GM19324 (cell line): Measurements from ENCODE around the gene AP4S1.

Experiments
- ATAC-seq: cut with Tn5 transposase; IDR thresholded peaks from one replicate; pipeline ENCODE4 v1.9.1; 2021; ENCODE audit warnings: mild to moderate bottlenecking, moderate library complexity; ENCODE audit not compliant: unreplicated experiment, low FRiP score

AP4S1 gene

GRCh38 chr14:31126680-31127079 lies 101.2 kb downstream of the AP4S1 start:
- no peak for ATAC-seq

- ATAC-seq = no peak
Observed at GRCh38 chr14:31127690-31128089, 102.2 kb downstream of the AP4S1 start.

- no peak for ATAC-seq
Observed at GRCh38 chr14:31128601-31129526, 103.4 kb downstream of the AP4S1 start.

- ATAC-seq = no peak
Observed at GRCh38 chr14:31133133-31133532, 107.7 kb downstream of the AP4S1 start.

GRCh38 chr14:31137214-31137889 lies 111.9 kb downstream of the AP4S1 start:
- ATAC-seq = no peak

- no peak for ATAC-seq
Observed at GRCh38 chr14:31138301-31138700, 112.9 kb downstream of the AP4S1 start.

- no peak for ATAC-seq
Observed at GRCh38 chr14:31139301-31139847, 113.9 kb downstream of the AP4S1 start.

GRCh38 chr14:31142455-31143087 lies 117.1 kb downstream of the AP4S1 start:
- no peak for ATAC-seq
